IPS DF 4.7 (cell line): ENCODE results near the gene BRINP2.

Experiments used
- DNase-seq: peaks from one replicate; pipeline ENCODE4 v3.0.0-alpha.2; 2013; ENCODE audit warnings: low spot score; ENCODE audit errors: extremely low read depth

The BRINP2 gene

DNA sequence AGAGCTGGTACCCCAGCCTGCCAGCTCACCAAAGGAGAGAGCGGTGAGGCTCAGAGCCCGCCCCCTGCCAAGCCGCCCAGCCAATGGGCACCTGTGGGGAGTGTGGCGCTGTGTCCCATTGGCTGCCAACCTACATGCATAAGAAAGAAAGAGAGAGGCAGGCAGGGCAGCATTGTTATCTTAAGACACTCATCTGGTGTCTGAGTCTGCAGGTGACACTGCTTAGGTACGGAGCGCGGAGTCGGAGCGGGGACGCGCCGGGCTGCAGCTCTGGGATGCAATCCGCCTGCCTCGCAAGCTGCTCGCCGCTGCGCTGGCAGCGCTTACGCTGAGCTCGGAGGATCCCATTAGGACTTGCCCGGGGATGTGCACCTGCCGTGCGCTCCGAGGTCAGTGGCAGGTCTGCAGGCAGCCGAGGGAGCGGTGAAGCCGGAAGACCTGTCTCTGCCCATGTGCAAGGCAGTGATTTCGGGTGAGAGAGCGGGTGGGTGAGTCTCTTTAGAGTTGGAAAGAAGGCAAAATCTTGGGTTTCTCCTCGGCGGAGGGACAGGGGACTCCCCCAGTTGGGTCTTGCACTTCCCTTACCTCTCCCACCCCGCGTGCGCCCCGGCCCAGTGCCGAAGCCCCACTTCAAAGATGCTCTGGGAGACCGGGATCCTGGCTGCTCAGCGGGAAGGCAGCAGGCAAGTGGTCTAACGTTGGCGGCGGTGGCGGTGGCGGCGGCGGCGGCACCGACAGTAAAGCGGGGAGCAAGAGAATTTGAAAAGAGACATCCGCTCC, at the start of gene BRINP2:
Gene BRINP2 (plus strand): TSS at position 203 of the 780 bp plus-strand sequence. CDS start 58,919 bp downstream, outside the sequence.
- DNase-seq: peak; percentile 72

- DNase-seq: no peak
Observed at GRCh38 chr1:177122461-177123251, 48.1 kb upstream of the BRINP2 start.

- DNase-seq: no peak
Observed at GRCh38 chr1:177124577-177125278, 46.0 kb upstream of the BRINP2 start.

DNA sequence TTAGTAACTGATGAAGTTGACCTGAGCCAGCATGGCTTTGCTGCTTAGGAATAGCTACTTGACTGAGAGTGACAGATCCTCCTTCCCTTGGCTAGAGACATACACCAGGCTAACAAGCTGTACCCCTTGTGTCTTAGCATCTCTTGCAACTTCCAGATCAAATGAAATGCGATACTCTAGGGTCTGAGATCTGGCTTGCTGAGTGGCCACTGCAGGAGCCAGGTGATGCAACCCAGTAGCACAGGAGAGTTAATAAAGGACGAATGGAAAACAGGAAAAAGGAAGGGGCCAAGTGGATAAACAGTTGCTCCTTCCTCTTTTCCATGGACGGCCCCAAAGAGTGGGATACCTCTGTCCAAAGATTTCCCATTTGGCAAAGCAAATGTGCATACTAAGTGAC, 44.5 kb upstream of the BRINP2 start:
- no peak for DNase-seq

GRCh38 chr1:177128665-177129281, 42.0 kb upstream of the BRINP2 start:
- no peak for DNase-seq

DNA sequence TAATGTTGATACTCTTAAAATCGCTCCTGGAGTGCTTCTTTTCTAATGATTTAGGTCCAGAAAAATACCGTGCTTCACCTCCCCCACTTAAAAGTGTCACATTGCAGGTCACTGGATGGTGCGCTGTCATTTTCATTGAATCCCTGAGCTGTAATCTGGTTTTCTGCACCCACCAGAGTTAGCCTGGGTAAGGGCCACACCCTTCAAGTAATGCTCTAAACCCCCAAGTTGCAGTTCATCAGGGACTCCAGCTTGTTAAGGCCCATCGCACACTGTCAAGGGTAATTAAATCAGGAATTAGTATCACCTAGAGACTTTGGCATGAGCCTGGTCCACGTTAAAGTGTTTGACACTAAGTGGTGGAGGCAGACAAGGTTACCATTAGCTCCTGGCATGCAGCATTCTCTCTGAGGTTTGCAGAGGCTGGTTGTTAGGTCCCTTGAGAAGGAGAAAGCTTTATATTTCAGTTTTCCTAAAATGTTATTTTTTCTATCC, 40.3 kb upstream of the BRINP2 start:
- no peak for DNase-seq

- DNase-seq: no peak
Observed at GRCh38 chr1:177131723-177132122, 39.0 kb upstream of the BRINP2 start.

DNA sequence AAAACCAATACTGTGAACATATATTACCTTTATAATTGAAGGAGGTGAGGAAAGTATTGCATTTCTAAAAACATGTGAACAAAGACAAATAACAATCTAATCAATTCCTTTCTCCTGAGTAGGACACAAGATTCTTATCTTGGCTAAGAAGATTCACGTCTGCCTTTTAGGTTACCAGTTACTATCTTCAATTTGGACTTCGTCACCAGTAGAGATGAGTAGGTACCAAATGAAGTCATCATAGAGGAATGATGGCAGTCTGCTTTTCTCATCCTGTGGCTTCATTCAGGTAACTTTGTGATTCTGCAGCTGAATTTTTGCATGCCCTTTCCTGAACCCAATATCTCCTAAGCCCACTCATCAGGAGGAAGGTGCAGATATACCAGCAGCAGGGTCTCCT, 38.6 kb upstream of the BRINP2 start:
- DNase-seq: no peak

GRCh38 chr1:177133977-177134538, 36.7 kb upstream of the BRINP2 start:
- no peak for DNase-seq

- DNase-seq: no peak
Observed at GRCh38 chr1:177135250-177135649, 35.5 kb upstream of the BRINP2 start.

DNA sequence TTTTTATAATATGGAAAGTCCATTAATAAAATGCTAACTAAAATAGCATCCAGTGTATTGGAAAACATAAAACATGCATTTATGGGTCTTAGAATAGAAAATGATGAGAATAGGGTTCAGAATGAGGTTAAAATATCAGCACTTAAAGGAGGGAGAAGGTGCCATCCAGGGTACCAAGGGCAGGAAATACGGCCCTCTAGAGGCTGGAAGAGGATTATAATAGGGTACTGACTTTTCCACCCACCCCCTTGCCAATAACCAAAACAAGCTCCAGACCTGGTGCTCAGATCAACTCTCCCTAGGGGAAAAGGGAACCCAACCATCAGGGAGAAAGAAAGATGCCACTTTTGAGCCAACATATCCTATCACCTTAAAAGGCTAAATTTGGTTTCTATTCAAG, 32.9 kb upstream of the BRINP2 start:
- no peak for DNase-seq

DNA sequence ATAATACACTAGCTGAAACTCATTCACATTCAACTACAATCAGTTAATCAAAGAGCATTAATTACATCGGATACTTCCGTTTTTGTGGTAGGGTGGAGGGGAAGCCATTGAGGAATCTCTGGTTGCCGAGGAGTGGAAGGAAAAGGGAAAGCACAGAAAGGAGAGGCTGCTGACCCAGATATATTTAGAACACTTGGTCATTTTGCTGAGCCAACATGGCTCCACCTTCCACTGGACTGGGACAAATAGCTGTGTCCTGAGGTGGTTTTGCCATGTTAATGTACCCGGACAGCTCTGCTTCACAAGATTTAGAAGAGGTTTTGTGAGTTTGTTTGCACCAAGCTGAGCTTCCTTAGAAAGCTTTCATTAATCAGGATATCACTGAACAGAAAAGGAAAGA, 32.4 kb upstream of the BRINP2 start:
- DNase-seq: no peak

GRCh38 chr1:177142010-177142409, 28.7 kb upstream of the BRINP2 start:
- no peak for DNase-seq

GRCh38 chr1:177142791-177143271, 27.9 kb upstream of the BRINP2 start:
- DNase-seq: no peak

DNA sequence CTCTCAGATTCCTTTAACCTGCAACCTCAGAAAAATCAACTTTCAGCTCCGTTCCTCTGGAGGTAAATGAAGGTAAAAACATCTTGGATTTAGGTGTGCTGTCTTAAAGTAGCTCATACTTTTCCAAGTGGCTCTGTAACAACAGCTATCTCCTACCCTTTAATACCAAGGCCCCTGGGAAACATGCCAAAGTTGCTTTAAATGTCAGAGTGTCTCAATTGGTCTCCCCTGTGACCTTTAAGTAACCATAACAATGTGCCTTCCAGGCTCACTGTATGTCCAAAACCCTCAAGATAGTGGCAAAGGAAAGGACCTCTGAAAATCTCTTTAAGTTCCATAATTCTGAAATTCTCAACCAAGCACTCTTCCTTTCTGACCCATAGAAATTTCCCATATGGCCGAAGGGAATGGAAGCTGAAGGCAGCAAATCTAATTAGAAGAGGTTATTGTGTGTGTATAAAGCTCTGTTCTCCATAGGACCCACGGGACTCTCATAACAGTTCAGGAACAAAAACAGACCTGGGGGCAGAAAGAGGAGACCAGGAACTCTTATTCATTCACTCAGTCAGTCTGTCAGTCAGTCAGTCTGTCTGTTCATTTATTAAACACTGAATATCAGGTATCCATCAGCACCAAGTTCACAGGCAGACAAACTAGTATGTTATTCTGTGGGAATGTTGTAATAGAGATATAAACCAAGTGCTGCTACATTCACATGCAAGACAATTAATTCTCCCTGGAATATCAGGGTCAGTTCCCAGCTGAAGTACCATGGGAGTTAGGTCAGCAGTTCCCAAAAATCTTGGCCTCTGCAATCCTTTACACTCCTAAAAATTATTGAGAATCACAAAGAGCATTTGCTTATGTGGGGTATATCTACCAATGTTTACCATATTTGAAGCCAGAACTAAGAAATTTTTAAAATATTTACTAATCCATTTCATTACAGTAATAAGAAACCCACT, 25.4 kb upstream of the BRINP2 start:
- no peak for DNase-seq

- DNase-seq: no peak
Observed at GRCh38 chr1:177146499-177146898, 24.3 kb upstream of the BRINP2 start.

DNA sequence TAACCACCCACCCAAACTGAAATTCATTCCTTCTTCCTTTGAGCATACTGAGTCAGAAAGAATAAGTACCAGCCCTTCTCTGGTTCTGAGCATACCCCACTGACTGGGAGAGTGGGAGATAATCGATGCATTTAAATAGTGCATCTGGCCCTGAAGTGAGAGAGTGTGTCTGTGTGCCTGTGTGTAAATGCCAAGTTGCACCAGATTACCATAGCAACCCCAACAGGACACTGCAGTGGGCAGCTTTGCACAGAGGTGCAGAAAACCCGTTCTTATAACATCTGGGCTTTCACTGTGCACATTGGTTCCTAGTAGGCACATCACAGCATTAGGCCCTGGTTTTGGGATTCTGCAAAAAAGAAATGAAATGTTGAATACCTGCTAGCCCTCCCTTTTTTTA, 8.5 kb upstream of the BRINP2 start:
- DNase-seq: no peak

GRCh38 chr1:177163844-177164379, 6.8 kb upstream of the BRINP2 start:
- DNase-seq: no peak

- no peak for DNase-seq
Observed at GRCh38 chr1:177164380-177165068, 6.2 kb upstream of the BRINP2 start, which contains the start of gene ASTN1. Gene ASTN1, minus strand, starts transcription at chr1:177164712. Its CDS starts 36 bp downstream, at chr1:177164676.
